ENCODE measurements around the gene SCP2.

Gene SCP2

GRCh38 chr1:53090227-53091147 is 163.4 kb downstream of the SCP2 start:
- peak overlapping the region; percentile 65 for H4K91ac ChIP-seq (ENCODE audit: low read length)
- peak overlapping the region; percentile 4 to 46 for H3K4ac ChIP-seq (ENCODE audit: low read depth in 1 of 2, low read length in 2 of 2)
- H3K27me3 ChIP-seq (ENCODE audit: control insufficient read depth in 1 of 2, insufficient read depth in 1 of 2, low read length in 2 of 2) = no peaks in the 10 kb centered on the region
- peak overlapping the region; percentile 52 for H4K8ac ChIP-seq (ENCODE audit: low read length)
- H3K23ac ChIP-seq (ENCODE audit: low read length in 2 of 2) = no peak overlapping the region
- no peaks in the 10 kb centered on the region for H3K9me3 ChIP-seq (ENCODE audit: control insufficient read depth, low read length)
- no peaks in the 10 kb centered on the region for H3K79me1 ChIP-seq (replicated peaks; ENCODE audit: low read length, poor library complexity, severe bottlenecking)
- H3K4me3 ChIP-seq (ENCODE audit: insufficient read depth in 1 of 2, low read depth in 1 of 2, low read length in 2 of 2) = no peak overlapping the region
- H3K4me1 ChIP-seq (ENCODE audit: control insufficient read depth, insufficient read depth, low read depth, low read length) = peaks cover 30% of the 10 kb centered on the region
- no peak overlapping the region for H3K27ac ChIP-seq (ENCODE audit: low read length, poor library complexity, severe bottlenecking)
- no peak overlapping the region for H2AK5ac ChIP-seq (ENCODE audit: low read length, severe bottlenecking)
- H2BK12ac ChIP-seq (ENCODE audit: low read length in 2 of 2) = peak overlapping the region; percentile 46 to 52
- DNase-seq = no peak
- no peak overlapping the region for H2BK5ac ChIP-seq (ENCODE audit: low read depth, low read length, poor library complexity, severe bottlenecking)
- WGBS = 94% methylated on average over 37 of the region's 37 CpGs
- peak overlapping the region; percentile 35 for H2BK120ac ChIP-seq (ENCODE audit: low read depth, low read length)
- peak overlapping the region; percentile 65 for H2BK15ac ChIP-seq (ENCODE audit: low read depth, poor library complexity, severe bottlenecking)
- no peak overlapping the region for H3K4me2 ChIP-seq (ENCODE audit: low read length, poor library complexity, severe bottlenecking)
- H3K9ac ChIP-seq (ENCODE audit: low read length) = no peak overlapping the region
- no peak overlapping the region for H2AFZ ChIP-seq (ENCODE audit: low read depth, low read length)
- H3K36me3 ChIP-seq (ENCODE audit: control insufficient read depth in 1 of 2, insufficient read depth in 2 of 2, low read depth in 1 of 2, low read length in 2 of 2) = peaks cover 3 to 30% of the 10 kb centered on the region in 2 experiments
- no peak overlapping the region for H3K14ac ChIP-seq (ENCODE audit: low read length in 2 of 2)
- H3K18ac ChIP-seq (ENCODE audit: low read depth in 1 of 2, low read length in 2 of 2) = peak overlapping the region in 1 of 2 experiments; percentile 53

GRCh38 chr1:53091841-53092645 is 165.0 kb downstream of the SCP2 start:
- Histone ChIP-seq H3K4ac (ENCODE audit: low read depth in 1 of 2, low read length in 2 of 2) (no peak overlapping the region), H2BK5ac (ENCODE audit: low read depth, low read length, poor library complexity, severe bottlenecking) (no peak overlapping the region), H3K36me3 (ENCODE audit: control insufficient read depth in 1 of 2, insufficient read depth in 2 of 2, low read depth in 1 of 2, low read length in 2 of 2) (peaks cover 3 to 14% of the 10 kb centered on the region in 2 experiments), H3K14ac (ENCODE audit: low read length in 2 of 2) (no peak overlapping the region), H2BK12ac (ENCODE audit: low read length in 2 of 2) (peak overlapping the region in 1 of 2 experiments; percentile 19), H3K79me1 (replicated peaks; ENCODE audit: low read length, poor library complexity, severe bottlenecking) (no peaks in the 10 kb centered on the region), H4K91ac (ENCODE audit: low read length) (peak overlapping the region; percentile 64), H4K8ac (ENCODE audit: low read length) (no peak overlapping the region), H2BK15ac (ENCODE audit: low read depth, poor library complexity, severe bottlenecking) (no peak overlapping the region), H3K9me3 (ENCODE audit: control insufficient read depth, low read length) (no peaks in the 10 kb centered on the region), H3K18ac (ENCODE audit: low read depth in 1 of 2, low read length in 2 of 2) (no peak overlapping the region), H3K4me3 (ENCODE audit: insufficient read depth in 1 of 2, low read depth in 1 of 2, low read length in 2 of 2) (no peak overlapping the region), H3K23ac (ENCODE audit: low read length in 2 of 2) (no peak overlapping the region), H2AFZ (ENCODE audit: low read depth, low read length) (no peak overlapping the region), H3K9ac (ENCODE audit: low read length) (no peak overlapping the region), H3K4me2 (ENCODE audit: low read length, poor library complexity, severe bottlenecking) (no peak overlapping the region), H3K27ac (ENCODE audit: low read length, poor library complexity, severe bottlenecking) (no peak overlapping the region), H2AK5ac (ENCODE audit: low read length, severe bottlenecking) (no peak overlapping the region), H2BK120ac (ENCODE audit: low read depth, low read length) (no peak overlapping the region), H3K27me3 (ENCODE audit: control insufficient read depth in 1 of 2, insufficient read depth in 1 of 2, low read length in 2 of 2) (no peaks in the 10 kb centered on the region), H3K4me1 (ENCODE audit: control insufficient read depth, insufficient read depth, low read depth, low read length) (peaks cover 20% of the 10 kb centered on the region)
- 93% methylated on average over 26 of the region's 26 CpGs for WGBS
- DNase-seq = no peak

DNA sequence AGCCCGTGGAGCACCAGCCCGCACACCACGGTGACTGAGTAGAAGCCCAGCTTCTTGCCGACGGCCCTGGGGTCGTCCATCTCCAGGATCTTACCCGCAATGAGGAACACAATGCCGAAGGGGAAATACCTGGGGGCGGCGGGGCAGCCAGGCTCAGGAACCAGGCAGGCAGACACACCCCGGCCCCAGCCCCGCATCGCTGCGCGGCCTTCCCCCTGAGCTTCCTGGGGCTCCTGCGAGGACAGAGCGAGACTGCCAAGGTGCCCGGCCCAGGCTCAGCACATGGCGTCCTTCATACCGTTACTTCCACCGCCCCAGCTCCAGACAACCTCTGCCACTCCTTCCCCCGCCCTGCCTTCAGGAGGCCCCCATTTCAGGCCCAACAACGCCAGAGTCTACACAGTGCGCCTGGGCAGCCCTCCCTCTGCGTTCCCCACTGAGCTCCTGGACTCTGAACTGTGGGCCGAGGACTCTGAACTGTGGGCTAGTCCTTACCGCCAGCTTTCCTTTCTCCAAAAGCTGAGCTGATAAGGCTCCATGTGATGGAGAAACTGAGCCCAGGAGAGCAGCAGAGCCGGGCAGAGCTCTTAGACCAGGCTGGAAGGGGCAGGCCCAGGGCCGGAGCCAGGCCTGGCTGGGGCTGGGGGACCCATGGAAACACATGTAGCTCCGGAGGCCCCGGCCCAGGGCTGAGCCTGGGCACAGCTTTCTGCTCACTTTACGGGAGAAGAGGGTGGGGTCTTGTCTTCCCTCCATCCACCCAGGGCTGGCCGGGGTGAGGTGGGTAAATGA is 165.8 kb downstream of the SCP2 start:
- peaks cover 2 to 11% of the 10 kb centered on the region in 2 experiments for H3K36me3 ChIP-seq (ENCODE audit: control insufficient read depth in 1 of 2, insufficient read depth in 2 of 2, low read depth in 1 of 2, low read length in 2 of 2)
- no peak overlapping the region for H3K14ac ChIP-seq (ENCODE audit: low read length in 2 of 2)
- 93% methylated on average over 33 of the region's 33 CpGs for WGBS
- no peak overlapping the region for H2BK120ac ChIP-seq (ENCODE audit: low read depth, low read length)
- H3K27me3 ChIP-seq (ENCODE audit: control insufficient read depth in 1 of 2, insufficient read depth in 1 of 2, low read length in 2 of 2) = no peaks in the 10 kb centered on the region
- H3K23ac ChIP-seq (ENCODE audit: low read length in 2 of 2) = no peak overlapping the region
- H2BK5ac ChIP-seq (ENCODE audit: low read depth, low read length, poor library complexity, severe bottlenecking) = no peak overlapping the region
- no peak overlapping the region for H3K18ac ChIP-seq (ENCODE audit: low read depth in 1 of 2, low read length in 2 of 2)
- no peak overlapping the region for H3K27ac ChIP-seq (ENCODE audit: low read length, poor library complexity, severe bottlenecking)
- H2BK15ac ChIP-seq (ENCODE audit: low read depth, poor library complexity, severe bottlenecking) = peak overlapping the region; percentile 58
- no peak for DNase-seq
- no peak overlapping the region for H4K8ac ChIP-seq (ENCODE audit: low read length)
- H2AK5ac ChIP-seq (ENCODE audit: low read length, severe bottlenecking) = no peak overlapping the region
- H3K4me2 ChIP-seq (ENCODE audit: low read length, poor library complexity, severe bottlenecking) = no peak overlapping the region
- H2BK12ac ChIP-seq (ENCODE audit: low read length in 2 of 2) = peak overlapping the region in 1 of 2 experiments; percentile 88
- H3K79me1 ChIP-seq (replicated peaks; ENCODE audit: low read length, poor library complexity, severe bottlenecking) = no peaks in the 10 kb centered on the region
- no peak overlapping the region for H3K9ac ChIP-seq (ENCODE audit: low read length)
- H3K4me3 ChIP-seq (ENCODE audit: insufficient read depth in 1 of 2, low read depth in 1 of 2, low read length in 2 of 2) = no peak overlapping the region
- H2AFZ ChIP-seq (ENCODE audit: low read depth, low read length) = no peak overlapping the region
- H3K4me1 ChIP-seq (ENCODE audit: control insufficient read depth, insufficient read depth, low read depth, low read length) = peaks cover 18% of the 10 kb centered on the region
- peak overlapping the region in 1 of 2 experiments; percentile 16 for H3K4ac ChIP-seq (ENCODE audit: low read depth in 1 of 2, low read length in 2 of 2)
- peak overlapping the region; percentile 77 for H4K91ac ChIP-seq (ENCODE audit: low read length)
- H3K9me3 ChIP-seq (ENCODE audit: control insufficient read depth, low read length) = no peaks in the 10 kb centered on the region

Data from mesenchymal stem cell (in vitro differentiated cells and primary cell).